Lower lobe of right lung (tissue), 2 donors: ENCODE results near the gene SPEM2. TPM values are rescaled to one million over a fixed set of nuclear protein-coding genes. Genes with fewer than 3 reads are reported as not detected.

Source experiments
- ATAC-seq, 2 donors: fragments of 200-7000 bp; cut with Tn5 transposase; one replicate each; pipeline ENCODE4 v1.9.1; 2020 to 2022; ENCODE audit warnings: mild to moderate bottlenecking in 2 of 2, moderate library complexity in 2 of 2
- DNase-seq: peaks from one replicate; pipeline ENCODE4 v3.0.0-alpha.2; 2020
- H3K27ac ChIP-seq: fragments of 200-600 bp; one replicate; pipeline ENCODE4 v1.8.0; 2022
- H3K27me3 ChIP-seq: fragments of 200-600 bp; one replicate; pipeline ENCODE4 v1.8.0; 2022; ENCODE audit warnings: low read depth
- H3K36me3 ChIP-seq: fragments of 200-600 bp; one replicate; pipeline ENCODE4 v1.8.0; 2022; ENCODE audit warnings: mild to moderate bottlenecking
- H3K4me1 ChIP-seq: fragments of 200-600 bp; one replicate; pipeline ENCODE4 v1.8.0; 2022
- H3K4me3 ChIP-seq: fragments of 200-600 bp; one replicate; pipeline ENCODE4 v1.8.0; 2022; ENCODE audit warnings: mild to moderate bottlenecking
- H3K9me3 ChIP-seq: fragments of 200-600 bp; one replicate; pipeline ENCODE4 v1.8.0; 2022
- intact Hi-C: fragments of 100-400 bp; cut with DNase I; formaldehyde crosslinking; loops from one replicate; pipeline ENCODE4 v1.11.0; 2022
- long read RNA-seq: library from polyadenylated mRNA; unstranded; transcript quantifications from one replicate; pipeline ENCODE4 v2.0.0, GENCODE V29; 2021
- total RNA-seq: library from RNA; stranded (reverse); fragmentation: NEBNext Ultra II Directional; extraction: Animal tissue kit (Norgen Biotek cat#: 25700); gene quantifications from one replicate; pipeline ENCODE4 v1.2.1, GENCODE V29; 2021
- TF ChIP-seq, protein P1 (sequence below): fragments of 200-600 bp; IDR thresholded peaks from one replicate; pipeline ENCODE4 v1.8.0; 2022; ENCODE audit warnings: antibody characterized with exemption, mild to moderate bottlenecking
- donor health status: DM: no; HTN: yes; CAD: no; lungs with severe emphysema.

The SPEM2 gene
- total RNA-seq: not detected
- long read RNA-seq: 0 reads

DNA sequence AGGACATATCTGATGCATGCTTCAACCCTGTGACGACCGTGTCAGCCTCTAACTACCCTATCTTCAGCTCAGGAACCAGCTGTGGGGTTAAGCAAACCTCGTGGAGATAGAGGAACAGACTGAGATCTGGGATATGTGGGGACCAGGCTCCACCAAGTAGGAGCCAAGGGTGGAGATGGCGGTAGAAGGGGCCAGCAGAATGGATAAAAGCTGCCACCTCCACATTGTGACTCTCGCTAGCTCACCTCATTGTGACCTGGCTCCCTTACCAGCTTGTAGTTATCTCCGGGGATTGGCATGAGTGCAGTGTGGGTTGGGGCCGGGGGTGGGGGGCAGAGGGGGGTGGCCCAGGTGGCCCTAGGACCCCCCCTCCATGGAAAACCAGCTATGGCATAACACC, at the start of gene SPEM2:
TSS of gene SPEM2 (plus strand) at position 301 of the 400 bp plus-strand sequence. CDS start at position 374, 73 bp downstream.
- Histone ChIP-seq H3K27ac (no peak within 1 kb of the TSS), H3K27me3 (no peaks in the 10 kb centered on the region), H3K4me1 (no peaks in the 10 kb centered on the region), H3K36me3 (no peaks in the 10 kb centered on the region), H3K9me3 (no peaks in the 10 kb centered on the region), H3K4me3 (no peak within 1 kb of the TSS)
- TF ChIP-seq, protein P1, sequence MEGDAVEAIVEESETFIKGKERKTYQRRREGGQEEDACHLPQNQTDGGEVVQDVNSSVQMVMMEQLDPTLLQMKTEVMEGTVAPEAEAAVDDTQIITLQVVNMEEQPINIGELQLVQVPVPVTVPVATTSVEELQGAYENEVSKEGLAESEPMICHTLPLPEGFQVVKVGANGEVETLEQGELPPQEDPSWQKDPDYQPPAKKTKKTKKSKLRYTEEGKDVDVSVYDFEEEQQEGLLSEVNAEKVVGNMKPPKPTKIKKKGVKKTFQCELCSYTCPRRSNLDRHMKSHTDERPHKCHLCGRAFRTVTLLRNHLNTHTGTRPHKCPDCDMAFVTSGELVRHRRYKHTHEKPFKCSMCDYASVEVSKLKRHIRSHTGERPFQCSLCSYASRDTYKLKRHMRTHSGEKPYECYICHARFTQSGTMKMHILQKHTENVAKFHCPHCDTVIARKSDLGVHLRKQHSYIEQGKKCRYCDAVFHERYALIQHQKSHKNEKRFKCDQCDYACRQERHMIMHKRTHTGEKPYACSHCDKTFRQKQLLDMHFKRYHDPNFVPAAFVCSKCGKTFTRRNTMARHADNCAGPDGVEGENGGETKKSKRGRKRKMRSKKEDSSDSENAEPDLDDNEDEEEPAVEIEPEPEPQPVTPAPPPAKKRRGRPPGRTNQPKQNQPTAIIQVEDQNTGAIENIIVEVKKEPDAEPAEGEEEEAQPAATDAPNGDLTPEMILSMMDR: no peak
- intact Hi-C loops: no loop called here
- no peak for DNase-seq
- ATAC-seq: no peak

DNA sequence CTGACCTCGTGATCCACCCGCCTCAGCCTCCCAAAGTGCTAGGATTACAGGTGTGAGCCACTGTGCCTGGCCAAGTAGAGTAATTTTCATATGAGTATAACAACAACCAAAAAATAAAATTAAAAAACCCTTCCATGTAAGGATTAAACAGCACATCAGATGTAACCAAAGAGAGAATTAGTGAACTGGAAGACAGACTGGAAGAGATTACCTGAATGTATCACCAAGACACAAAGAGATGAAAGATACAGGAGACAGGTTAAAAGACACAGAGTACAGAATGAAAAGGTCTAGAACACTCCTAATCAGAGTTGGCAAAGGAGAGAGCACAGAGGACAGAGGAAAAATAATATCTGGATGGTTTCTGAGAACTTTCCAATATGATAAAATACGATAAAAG, 46.3 kb upstream of the SPEM2 start:
- intact Hi-C loops: no loop called here
- DNase-seq (no peak), ATAC-seq (no peak)
- TF ChIP-seq, protein P1: no peak
- Histone ChIP-seq H3K9me3 (no peaks in the 10 kb centered on the region), H3K27me3 (peaks cover 10% of the 10 kb centered on the region), H3K4me3 (no peak overlapping the region), H3K4me1 (peaks cover 23% of the 10 kb centered on the region), H3K27ac (no peak overlapping the region), H3K36me3 (no peaks in the 10 kb centered on the region)

DNA sequence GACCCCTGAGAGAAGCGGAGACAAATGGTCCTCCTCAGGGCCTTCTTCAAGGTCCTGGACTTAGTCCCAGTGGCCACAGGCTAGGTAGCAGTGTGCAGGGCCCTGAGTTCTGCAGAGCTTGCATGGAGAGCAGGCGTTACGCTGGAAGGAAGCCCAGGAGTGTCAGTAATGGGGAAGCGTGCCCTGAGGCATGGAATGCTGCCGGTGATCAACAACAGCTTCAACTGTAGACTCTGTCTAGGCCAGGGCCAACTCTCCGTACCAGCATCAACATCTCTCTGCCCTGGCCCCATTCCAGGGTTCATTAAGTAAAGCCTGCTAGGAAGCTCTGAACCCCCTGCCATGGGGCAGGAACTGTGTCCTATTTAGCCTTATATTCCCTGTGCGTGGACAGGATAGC, 45.1 kb upstream of the SPEM2 start:
- ATAC-seq (peak; percentile 57 to 58), DNase-seq (peak; percentile 66)
- intact Hi-C loops: no loop called here
- Histone ChIP-seq H3K4me1 (peaks cover 26% of the 10 kb centered on the region), H3K9me3 (no peaks in the 10 kb centered on the region), H3K27me3 (peaks cover 10% of the 10 kb centered on the region), H3K36me3 (peaks cover 6% of the 10 kb centered on the region), H3K27ac (peak overlapping the region; percentile 71), H3K4me3 (peak overlapping the region; percentile 61)
- TF ChIP-seq, protein P1: no peak

DNA sequence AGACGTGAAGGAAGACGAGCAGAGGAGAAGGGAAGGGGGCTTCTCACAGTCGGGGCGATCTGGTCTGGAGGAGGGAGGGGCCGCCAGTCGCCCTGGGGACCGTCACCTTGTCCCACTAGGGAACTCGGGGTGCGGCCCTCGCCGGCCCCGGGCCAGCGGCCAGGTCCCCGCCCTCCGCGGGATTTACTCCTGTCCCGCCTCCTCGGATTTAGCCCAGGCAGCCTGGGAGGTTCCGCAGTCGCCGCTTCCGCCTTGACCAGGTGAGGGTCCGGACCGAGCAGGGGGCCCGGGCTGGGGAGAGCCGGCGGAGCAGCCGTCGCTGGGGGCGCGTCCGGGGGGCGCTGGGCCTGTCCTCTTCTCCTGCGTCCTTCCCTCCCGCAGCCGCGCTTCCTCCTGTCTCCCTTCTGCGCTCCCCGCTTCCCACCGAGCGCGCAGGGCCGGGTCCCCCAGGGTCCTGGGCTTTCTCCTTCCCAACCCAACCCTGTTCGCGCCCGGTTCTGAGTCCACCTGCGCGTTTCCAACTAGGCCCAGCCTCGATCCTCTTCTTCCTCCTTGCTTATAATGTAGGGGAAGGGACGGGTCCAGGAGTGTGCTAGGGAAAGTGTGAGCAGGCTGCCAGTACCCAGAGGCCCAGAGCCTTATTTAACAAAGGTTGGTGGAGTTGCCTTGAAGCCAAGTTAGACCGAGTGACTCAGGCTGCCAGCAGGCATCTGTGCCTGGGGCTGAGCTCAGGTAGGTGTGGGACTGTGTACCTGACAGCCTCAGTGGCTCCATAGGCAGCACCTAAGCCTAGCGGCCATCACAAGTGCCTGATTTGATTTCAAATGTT, 44.3 kb upstream of the SPEM2 start, which contains the start of gene TNK1:
TSS of gene TNK1 (plus strand) at position 235 of the 829 bp plus-strand sequence. CDS start 1,838 bp downstream, outside the sequence.
- DNase-seq (peak; percentile 79), ATAC-seq (peak; percentile 82 to 93)
- H3K27me3 ChIP-seq: peaks cover 10% of the 10 kb centered on the region
- intact Hi-C loops: no loop called here
- peak within 1 kb of the TSS; percentile 61 for H3K4me3 ChIP-seq
- peaks cover 26% of the 10 kb centered on the region for H3K4me1 ChIP-seq
- peaks cover 6% of the 10 kb centered on the region for H3K36me3 ChIP-seq
- TF ChIP-seq, protein P1: no peak
- H3K27ac ChIP-seq: peak within 1 kb of the TSS; percentile 71
- no peaks in the 10 kb centered on the region for H3K9me3 ChIP-seq

DNA sequence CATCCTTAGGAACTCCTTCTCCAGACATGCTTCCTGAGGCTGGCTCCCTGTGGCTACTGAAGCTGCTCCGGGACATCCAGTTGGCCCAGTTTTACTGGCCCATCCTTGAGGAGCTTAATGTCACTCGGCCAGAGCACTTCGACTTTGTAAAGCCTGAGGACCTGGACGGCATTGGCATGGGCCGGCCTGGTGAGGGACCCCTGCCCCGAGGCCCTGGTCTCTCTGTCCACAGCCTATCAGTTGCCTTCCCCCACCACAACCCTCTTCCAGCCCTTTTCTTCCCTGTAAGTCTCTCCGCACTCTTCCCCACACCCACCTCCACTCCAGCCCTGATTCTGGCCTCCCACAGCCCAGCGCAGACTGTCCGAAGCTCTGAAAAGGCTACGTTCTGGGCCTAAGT, 42.5 kb upstream of the SPEM2 start:
- TF ChIP-seq, protein P1: no peak
- no peak overlapping the region for H3K4me3 ChIP-seq
- peaks cover 10% of the 10 kb centered on the region for H3K27me3 ChIP-seq
- intact Hi-C loops: no loop called here
- peaks cover 26% of the 10 kb centered on the region for H3K4me1 ChIP-seq
- H3K9me3 ChIP-seq: no peaks in the 10 kb centered on the region
- no peak overlapping the region for H3K27ac ChIP-seq
- DNase-seq (no peak), ATAC-seq (no peak)
- peaks cover 16% of the 10 kb centered on the region for H3K36me3 ChIP-seq
